ENCODE measurements around the gene NOX3.

GRCh38 chr6:155382338-155382685 lies 73.3 kb downstream of the NOX3 start:
- no peak for TF ChIP-seq EP300 (IDR thresholded peaks at IDR 0.05)
- no peak for TF ChIP-seq POLR2A (IDR thresholded peaks at IDR 0.05)
- no peak for TF ChIP-seq POLR2AphosphoS5 (IDR thresholded peaks at IDR 0.05)
- TF ChIP-seq CTCF (IDR thresholded peaks at IDR 0.05): no peak
